ENCODE data around the gene GALNS.

The GALNS gene

DNA sequence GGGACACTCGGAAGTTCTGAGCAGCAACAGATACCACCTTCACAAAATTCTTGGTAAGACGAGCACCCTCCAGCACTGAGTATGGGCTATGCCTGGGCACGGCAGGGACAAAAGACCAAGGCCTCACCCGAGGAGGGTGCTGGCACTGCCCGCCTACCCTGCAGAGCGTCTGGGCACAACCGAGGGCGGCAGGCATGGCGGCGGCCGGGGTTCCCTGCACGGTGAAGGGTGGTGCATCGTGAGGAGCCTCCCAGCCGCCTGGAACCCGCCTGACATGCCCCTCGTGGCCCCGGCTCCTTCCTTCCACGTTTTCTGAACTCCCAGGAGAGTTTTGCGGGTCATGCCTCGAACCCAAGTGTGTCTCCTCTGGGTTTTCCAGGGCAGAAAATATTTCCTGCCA is 18.9 kb downstream of the GALNS start:
- DNase-seq (ENCODE audit: low spot score), result no peak
- H3K4me1 ChIP-seq (ENCODE audit: insufficient read depth, poor library complexity, severe bottlenecking), result no peaks in the 10 kb centered on the region
- TF ChIP-seq, protein P1, sequence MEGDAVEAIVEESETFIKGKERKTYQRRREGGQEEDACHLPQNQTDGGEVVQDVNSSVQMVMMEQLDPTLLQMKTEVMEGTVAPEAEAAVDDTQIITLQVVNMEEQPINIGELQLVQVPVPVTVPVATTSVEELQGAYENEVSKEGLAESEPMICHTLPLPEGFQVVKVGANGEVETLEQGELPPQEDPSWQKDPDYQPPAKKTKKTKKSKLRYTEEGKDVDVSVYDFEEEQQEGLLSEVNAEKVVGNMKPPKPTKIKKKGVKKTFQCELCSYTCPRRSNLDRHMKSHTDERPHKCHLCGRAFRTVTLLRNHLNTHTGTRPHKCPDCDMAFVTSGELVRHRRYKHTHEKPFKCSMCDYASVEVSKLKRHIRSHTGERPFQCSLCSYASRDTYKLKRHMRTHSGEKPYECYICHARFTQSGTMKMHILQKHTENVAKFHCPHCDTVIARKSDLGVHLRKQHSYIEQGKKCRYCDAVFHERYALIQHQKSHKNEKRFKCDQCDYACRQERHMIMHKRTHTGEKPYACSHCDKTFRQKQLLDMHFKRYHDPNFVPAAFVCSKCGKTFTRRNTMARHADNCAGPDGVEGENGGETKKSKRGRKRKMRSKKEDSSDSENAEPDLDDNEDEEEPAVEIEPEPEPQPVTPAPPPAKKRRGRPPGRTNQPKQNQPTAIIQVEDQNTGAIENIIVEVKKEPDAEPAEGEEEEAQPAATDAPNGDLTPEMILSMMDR (IDR thresholded peaks at IDR 0.05; ENCODE audit: poor library complexity, severe bottlenecking), result no peak
- no peaks in the 10 kb centered on the region for H3K27me3 ChIP-seq (ENCODE audit: insufficient read depth, poor library complexity, severe bottlenecking)
- H3K27ac ChIP-seq (ENCODE audit: poor library complexity, severe bottlenecking), result no peak overlapping the region
- H3K36me3 ChIP-seq (ENCODE audit: low read depth), result peaks cover 7% of the 10 kb centered on the region; the same call in 1 of the 2 replicates
- no peak for ATAC-seq (ENCODE audit: low read depth)
- no peaks in the 10 kb centered on the region for H3K9me3 ChIP-seq (ENCODE audit: severe bottlenecking)
- no peak overlapping the region for H3K4me3 ChIP-seq (ENCODE audit: severe bottlenecking)

DNA sequence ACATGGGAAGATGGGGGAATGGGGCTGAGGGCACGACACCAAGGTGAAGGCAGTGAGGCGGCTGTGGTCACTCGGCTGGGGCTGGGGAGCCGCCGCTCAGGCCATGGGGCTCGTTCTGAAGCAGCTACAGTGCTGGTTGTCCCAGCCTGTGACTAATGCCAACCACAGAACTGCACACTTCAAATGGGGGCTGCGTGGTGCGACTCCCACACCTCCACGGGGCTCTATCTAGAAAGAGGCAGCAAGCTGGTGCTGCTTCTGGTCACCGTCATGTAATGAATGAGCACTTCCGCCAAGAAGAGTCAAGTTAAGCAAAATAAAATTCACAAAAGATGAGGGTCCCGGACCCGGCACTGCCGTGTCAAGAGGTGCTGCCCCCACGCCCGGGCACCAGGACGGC is 20.0 kb downstream of the GALNS start:
- Histone ChIP-seq H3K36me3 (ENCODE audit: low read depth) (peaks cover 7% of the 10 kb centered on the region; the same call in 1 of the 2 replicates), H3K9me3 (ENCODE audit: severe bottlenecking) (no peaks in the 10 kb centered on the region), H3K27ac (ENCODE audit: poor library complexity, severe bottlenecking) (no peak overlapping the region), H3K4me1 (ENCODE audit: insufficient read depth, poor library complexity, severe bottlenecking) (peaks cover 6% of the 10 kb centered on the region), H3K27me3 (ENCODE audit: insufficient read depth, poor library complexity, severe bottlenecking) (no peaks in the 10 kb centered on the region), H3K4me3 (ENCODE audit: severe bottlenecking) (no peak overlapping the region)
- DNase-seq (ENCODE audit: low spot score) (no peak), ATAC-seq (ENCODE audit: low read depth) (no peak)
- TF ChIP-seq, protein P1 (IDR thresholded peaks at IDR 0.05; ENCODE audit: poor library complexity, severe bottlenecking), result no peak

DNA sequence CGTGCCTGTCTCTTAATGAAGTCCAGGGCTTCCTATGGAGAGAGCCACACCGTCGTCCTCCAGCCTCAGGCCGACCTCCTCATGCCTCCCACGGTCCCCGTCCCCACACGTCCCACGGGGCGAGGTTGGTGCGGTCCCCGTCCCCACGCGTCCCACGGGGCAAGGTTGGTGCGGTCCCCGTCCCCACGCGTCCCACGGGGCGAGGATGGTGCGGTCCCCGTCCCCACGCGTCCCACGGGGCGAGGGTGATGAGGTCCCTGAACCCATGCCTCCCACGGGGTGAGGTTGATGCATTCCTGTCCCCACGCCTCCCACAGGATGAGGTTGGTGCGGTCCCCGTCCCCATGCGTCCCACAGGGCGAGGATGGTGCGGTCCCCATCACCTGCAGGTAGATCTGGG is 20.9 kb downstream of the GALNS start:
- ATAC-seq (ENCODE audit: low read depth) (no peak), DNase-seq (ENCODE audit: low spot score) (no peak)

DNA sequence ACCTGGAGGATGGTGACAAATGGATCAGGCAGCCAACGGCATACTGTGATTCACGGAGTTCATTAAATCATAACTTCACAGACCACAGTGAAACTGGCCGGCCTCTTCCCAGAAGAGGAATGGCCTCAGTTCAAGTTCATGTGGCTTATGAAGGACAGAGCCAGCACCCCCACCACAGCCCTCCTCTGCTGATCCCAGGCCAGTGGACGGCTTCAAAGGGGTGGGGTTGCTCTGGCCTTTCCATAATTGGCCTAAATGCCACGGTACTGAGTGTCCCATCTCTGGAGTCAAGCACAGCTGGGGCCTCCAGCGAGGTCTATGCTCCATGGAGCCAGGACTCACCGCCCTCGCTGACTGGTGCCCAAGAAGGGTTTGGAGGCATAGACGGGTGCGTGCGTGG is 21.4 kb downstream of the GALNS start:
- H3K36me3 ChIP-seq (ENCODE audit: low read depth), result peaks cover 7% of the 10 kb centered on the region; the same call in 1 of the 2 replicates
- TF ChIP-seq, protein P1 (IDR thresholded peaks at IDR 0.05; ENCODE audit: poor library complexity, severe bottlenecking), result no peak
- no peak for ATAC-seq (ENCODE audit: low read depth)

More for the DNA sequence above, 20.9 kb downstream of the GALNS start:
- no peak overlapping the region for H3K4me3 ChIP-seq (ENCODE audit: severe bottlenecking)
- no peaks in the 10 kb centered on the region for H3K9me3 ChIP-seq (ENCODE audit: severe bottlenecking)
- H3K27me3 ChIP-seq (ENCODE audit: insufficient read depth, poor library complexity, severe bottlenecking), result no peaks in the 10 kb centered on the region
- H3K36me3 ChIP-seq (ENCODE audit: low read depth), result peaks cover 7% of the 10 kb centered on the region; the same call in 1 of the 2 replicates
- TF ChIP-seq, protein P1 (IDR thresholded peaks at IDR 0.05; ENCODE audit: poor library complexity, severe bottlenecking), result no peak
- no peak overlapping the region for H3K27ac ChIP-seq (ENCODE audit: poor library complexity, severe bottlenecking)
- peaks cover 6% of the 10 kb centered on the region for H3K4me1 ChIP-seq (ENCODE audit: insufficient read depth, poor library complexity, severe bottlenecking)

DNA sequence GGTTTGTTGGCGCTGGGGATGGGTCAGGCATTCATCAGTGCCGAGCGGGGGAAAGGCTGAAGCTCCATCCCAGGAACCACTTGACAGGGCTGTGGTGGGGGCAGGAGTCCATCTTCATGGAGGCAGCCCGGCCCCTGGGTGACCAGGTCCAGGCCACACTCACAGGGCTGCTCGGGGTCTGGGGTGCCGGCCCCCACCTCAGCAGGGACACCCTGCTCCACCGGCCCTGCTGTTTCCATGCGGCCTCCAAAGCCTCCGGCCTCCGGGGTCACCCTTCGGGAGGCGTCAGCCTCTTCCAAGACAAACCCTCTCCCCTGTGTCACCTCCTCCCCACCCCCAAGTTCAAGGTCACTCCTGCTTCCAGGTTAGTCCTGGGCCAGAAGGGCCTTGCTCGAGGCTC is 22.1 kb downstream of the GALNS start:
- Histone ChIP-seq H3K4me1 (ENCODE audit: insufficient read depth, poor library complexity, severe bottlenecking) (peaks cover 6% of the 10 kb centered on the region), H3K27me3 (ENCODE audit: insufficient read depth, poor library complexity, severe bottlenecking) (no peaks in the 10 kb centered on the region), H3K4me3 (ENCODE audit: severe bottlenecking) (no peak overlapping the region), H3K27ac (ENCODE audit: poor library complexity, severe bottlenecking) (no peak overlapping the region), H3K36me3 (ENCODE audit: low read depth) (peaks cover 3% of the 10 kb centered on the region; the same call in 1 of the 2 replicates), H3K9me3 (ENCODE audit: severe bottlenecking) (no peaks in the 10 kb centered on the region)
- TF ChIP-seq, protein P1 (IDR thresholded peaks at IDR 0.05; ENCODE audit: poor library complexity, severe bottlenecking), result no peak
- ATAC-seq (ENCODE audit: low read depth), result no peak
- no peak for DNase-seq (ENCODE audit: low spot score)

More for the DNA sequence above, 21.4 kb downstream of the GALNS start:
- peaks cover 6% of the 10 kb centered on the region for H3K4me1 ChIP-seq (ENCODE audit: insufficient read depth, poor library complexity, severe bottlenecking)
- H3K27me3 ChIP-seq (ENCODE audit: insufficient read depth, poor library complexity, severe bottlenecking), result no peaks in the 10 kb centered on the region
- H3K9me3 ChIP-seq (ENCODE audit: severe bottlenecking), result no peaks in the 10 kb centered on the region
- no peak for DNase-seq (ENCODE audit: low spot score)
- H3K4me3 ChIP-seq (ENCODE audit: severe bottlenecking), result no peak overlapping the region
- H3K27ac ChIP-seq (ENCODE audit: poor library complexity, severe bottlenecking), result no peak overlapping the region
